Measurements from ENCODE around the gene S100B. TPM values are rescaled to one million over a fixed set of nuclear protein-coding genes. Genes with fewer than 3 reads are reported as not detected.
"Not testable (repeated sequence)": the region's sequence is repeated elsewhere in the genome, so short reads cannot be mapped to it uniquely, and the experiment has no call there.

The S100B gene
- total RNA-seq, 4 donors from 2014 or later, result 0.80 to 1.3 (median 0.82) TPM; not detected in 1

DNA sequence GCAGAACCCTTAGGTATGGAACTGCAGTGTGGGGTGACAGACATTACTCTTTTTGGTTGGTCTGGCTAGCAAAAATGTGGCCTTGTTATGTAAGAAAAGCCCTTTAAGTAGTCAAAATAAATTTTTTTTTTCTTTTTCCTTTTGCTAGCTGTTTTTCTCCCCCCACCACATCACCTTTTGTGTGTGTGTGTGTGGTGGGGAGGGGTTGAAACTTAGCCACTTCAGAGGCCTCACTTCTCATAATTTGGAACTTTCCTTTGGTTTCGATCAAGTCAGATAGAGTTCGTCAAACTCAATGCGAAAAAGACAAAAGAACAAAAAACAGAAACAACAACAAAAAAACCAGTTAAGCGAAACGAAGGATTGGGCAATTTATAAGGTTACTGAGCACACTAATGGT, 28.7 kb upstream of the S100B start:
- Histone ChIP-seq H3K36me3 (peaks cover 0 to 7% of the 10 kb centered on the region in 2 donors), H3K4me3 (no peak overlapping the region), H3K9me3 (no peaks in the 10 kb centered on the region), H3K27ac (no peak overlapping the region), H3K4me1 (peaks cover 15 to 27% of the 10 kb centered on the region in 2 donors), H3K27me3 (peaks cover 0 to 3% (median 0%) of the 10 kb centered on the region in 3 donors)
- intact Hi-C loops (cut with DNase I; ENCODE audit: low total_unique reads) (no loop called here), in situ Hi-C loops (cut with MboI; ENCODE audit: low sequenced_read_pairs in 4 of 4) (no loop called here)
- no peak for TF ChIP-seq POLR2A (IDR thresholded peaks at IDR 0.05)
- TF ChIP-seq CTCF (IDR thresholded peaks at IDR 0.05 in 4 of 5, conservative IDR thresholded peaks at IDR 0.05 in 1 of 5), result no peak
- no peak for ATAC-seq
- no peak for DNase-seq

DNA sequence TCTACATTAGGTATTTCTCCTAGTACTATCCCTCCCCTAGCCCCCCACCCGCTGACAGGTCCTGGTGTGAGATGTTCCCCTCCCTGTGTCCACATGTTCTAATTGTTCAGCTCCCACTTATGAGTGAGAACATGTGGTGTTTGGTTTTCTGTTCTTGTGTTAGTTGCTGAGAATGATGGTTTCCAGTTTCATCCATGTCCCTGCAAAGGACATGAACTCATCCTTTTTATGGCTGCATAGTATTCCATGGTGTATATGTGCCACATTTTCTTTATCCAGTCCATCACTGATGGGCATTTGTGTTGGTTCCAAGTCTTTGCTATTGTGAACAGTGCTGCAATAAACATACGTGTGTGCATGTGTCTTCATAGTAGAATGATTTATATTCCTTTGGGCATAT, 26.0 kb upstream of the S100B start:
- H3K9me3 ChIP-seq; intact Hi-C loops (cut with DNase I; ENCODE audit: low total_unique reads); in situ Hi-C loops (cut with MboI; ENCODE audit: low sequenced_read_pairs in 4 of 4): not testable (repeated sequence)

GRCh38 chr21:46628868-46629267, 24.0 kb upstream of the S100B start:
- no peak for ATAC-seq
- in situ Hi-C loops (cut with MboI; ENCODE audit: low sequenced_read_pairs in 4 of 4) (no loop called here), intact Hi-C loops (cut with DNase I; ENCODE audit: low total_unique reads) (no loop called here)
- peaks cover 0 to 23% (median 6%) of the 10 kb centered on the region in 3 donors for H3K27me3 ChIP-seq
- no peak overlapping the region for H3K4me3 ChIP-seq
- TF ChIP-seq CTCF (IDR thresholded peaks at IDR 0.05 in 4 of 5, conservative IDR thresholded peaks at IDR 0.05 in 1 of 5) (no peak), POLR2A (IDR thresholded peaks at IDR 0.05) (no peak)
- H3K4me1 ChIP-seq, result no peaks in the 10 kb centered on the region
- H3K9me3 ChIP-seq, result peaks cover 0 to 5% (median 3%) of the 10 kb centered on the region in 3 donors
- no peak for DNase-seq
- no peak overlapping the region for H3K27ac ChIP-seq
- H3K36me3 ChIP-seq, result no peaks in the 10 kb centered on the region

More for the DNA sequence above, 26.0 kb upstream of the S100B start:
- not testable (repeated sequence) for H3K27ac ChIP-seq, H3K4me3 ChIP-seq, DNase-seq, H3K36me3 ChIP-seq, H3K4me1 ChIP-seq, ATAC-seq
- H3K27me3 ChIP-seq, result peaks cover 0 to 12% (median 2%) of the 10 kb centered on the region in 3 donors

GRCh38 chr21:46627726-46628125, 22.8 kb upstream of the S100B start:
- no peak for ATAC-seq
- Histone ChIP-seq H3K27ac (no peak overlapping the region), H3K4me3 (no peak overlapping the region), H3K4me1 (no peaks in the 10 kb centered on the region), H3K27me3 (peaks cover 0 to 23% (median 6%) of the 10 kb centered on the region in 3 donors), H3K36me3 (no peaks in the 10 kb centered on the region), H3K9me3 (peaks cover 0 to 5% (median 3%) of the 10 kb centered on the region in 3 donors)
- no peak for TF ChIP-seq POLR2A (IDR thresholded peaks at IDR 0.05)
- TF ChIP-seq CTCF (IDR thresholded peaks at IDR 0.05 in 4 of 5, conservative IDR thresholded peaks at IDR 0.05 in 1 of 5), result no peak
- intact Hi-C loops (cut with DNase I; ENCODE audit: low total_unique reads), result no loop called here
- in situ Hi-C loops (cut with MboI; ENCODE audit: low sequenced_read_pairs in 4 of 4), result no loop called here
- no peak for DNase-seq

DNA sequence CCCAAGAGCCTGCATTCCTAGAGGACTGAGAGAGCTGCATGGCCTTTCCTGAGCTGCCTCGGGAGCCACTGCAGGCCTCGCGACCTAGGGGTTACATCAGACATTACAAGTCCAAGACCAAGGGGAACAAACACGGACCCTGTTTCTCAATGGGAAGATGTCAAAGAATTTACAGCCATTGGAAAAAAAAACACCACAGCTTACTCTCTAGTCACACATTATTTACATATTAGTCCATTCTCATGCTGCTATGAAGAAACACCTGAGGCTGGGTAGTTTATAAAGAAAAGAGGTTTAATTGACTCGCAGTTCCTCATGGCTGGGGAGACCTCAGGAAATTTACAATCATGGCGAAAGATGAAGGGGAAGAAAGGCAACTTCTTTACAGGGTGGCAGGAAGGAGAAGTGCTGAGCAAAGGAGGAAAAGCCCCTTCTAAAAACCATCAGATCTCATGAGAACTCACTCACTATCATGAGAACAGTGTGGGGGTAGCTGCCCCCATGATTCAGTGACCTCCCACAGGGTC, 22.2 kb upstream of the S100B start:
- no peak for TF ChIP-seq CTCF (IDR thresholded peaks at IDR 0.05 in 4 of 5, conservative IDR thresholded peaks at IDR 0.05 in 1 of 5)
- no peak for TF ChIP-seq POLR2A (IDR thresholded peaks at IDR 0.05)
- in situ Hi-C loops (cut with MboI; ENCODE audit: low sequenced_read_pairs in 4 of 4), result no loop called here
- Histone ChIP-seq H3K4me1 (no peaks in the 10 kb centered on the region), H3K4me3 (no peak overlapping the region), H3K27ac (no peak overlapping the region), H3K36me3 (no peaks in the 10 kb centered on the region), H3K9me3 (peaks cover 0 to 5% (median 3%) of the 10 kb centered on the region in 3 donors), H3K27me3 (peaks cover 0 to 23% (median 6%) of the 10 kb centered on the region in 3 donors)
- intact Hi-C loops (cut with DNase I; ENCODE audit: low total_unique reads), result no loop called here
- ATAC-seq, result no peak
- no peak for DNase-seq

All from gastrocnemius medialis (tissue), 4 donors.